Measurements from ENCODE around the gene CCDC12.

GRCh38 chr3:46889381-46890110 is 87.0 kb downstream of the CCDC12 start:
- no peak for TF ChIP-seq YY1 (IDR thresholded peaks at IDR 0.05; ENCODE audit: extremely low read depth, insufficient replicate concordance, low read depth, low read length)
- TF ChIP-seq ELF1 (IDR thresholded peaks at IDR 0.05; ENCODE audit: borderline replicate concordance, low read depth): no peak
- TF ChIP-seq ZNF274 (IDR thresholded peaks at IDR 0.05; ENCODE audit: low read depth, low read length): no peak
- TF ChIP-seq, protein P1, sequence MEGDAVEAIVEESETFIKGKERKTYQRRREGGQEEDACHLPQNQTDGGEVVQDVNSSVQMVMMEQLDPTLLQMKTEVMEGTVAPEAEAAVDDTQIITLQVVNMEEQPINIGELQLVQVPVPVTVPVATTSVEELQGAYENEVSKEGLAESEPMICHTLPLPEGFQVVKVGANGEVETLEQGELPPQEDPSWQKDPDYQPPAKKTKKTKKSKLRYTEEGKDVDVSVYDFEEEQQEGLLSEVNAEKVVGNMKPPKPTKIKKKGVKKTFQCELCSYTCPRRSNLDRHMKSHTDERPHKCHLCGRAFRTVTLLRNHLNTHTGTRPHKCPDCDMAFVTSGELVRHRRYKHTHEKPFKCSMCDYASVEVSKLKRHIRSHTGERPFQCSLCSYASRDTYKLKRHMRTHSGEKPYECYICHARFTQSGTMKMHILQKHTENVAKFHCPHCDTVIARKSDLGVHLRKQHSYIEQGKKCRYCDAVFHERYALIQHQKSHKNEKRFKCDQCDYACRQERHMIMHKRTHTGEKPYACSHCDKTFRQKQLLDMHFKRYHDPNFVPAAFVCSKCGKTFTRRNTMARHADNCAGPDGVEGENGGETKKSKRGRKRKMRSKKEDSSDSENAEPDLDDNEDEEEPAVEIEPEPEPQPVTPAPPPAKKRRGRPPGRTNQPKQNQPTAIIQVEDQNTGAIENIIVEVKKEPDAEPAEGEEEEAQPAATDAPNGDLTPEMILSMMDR (IDR thresholded peaks at IDR 0.05 in 2 of 3, conservative IDR thresholded peaks at IDR 0.05 in 1 of 3; ENCODE audit: borderline replicate concordance in 1 of 3, insufficient read depth in 1 of 3, low read depth in 2 of 3, low read length in 2 of 3): no peak
